Psoas muscle (tissue), 8 donors: ENCODE results near the gene SMIM13. TPM values are rescaled to one million over a fixed set of nuclear protein-coding genes. Genes with fewer than 3 reads are reported as not detected.

Experiments used
- ATAC-seq, 4 donors: fragments of 200-7000 bp; cut with Tn5 transposase; one replicate each; pipeline ENCODE4 v1.9.1; 2020; ENCODE audit warnings: moderate library complexity in 3 of 4, mild to moderate bottlenecking in 2 of 4
- DNase-seq, 2 donors: peaks; one replicate each; pipeline ENCODE4 v3.0.0-alpha.2; 2020
- H3K27ac ChIP-seq: fragments of 200-600 bp; one replicate; pipeline ENCODE4 v1.8.0; 2022
- H3K27me3 ChIP-seq, 3 donors: fragments of 200-600 bp in 1 of 3; one replicate each; pipeline versions ENCODE4 v1.6.1 to v1.8.0; 2013 to 2022; ENCODE audit warnings: low read length in 2 of 3, mild to moderate bottlenecking in 2 of 3, moderate library complexity in 1 of 3; ENCODE audit not compliant: insufficient read depth in 3 of 3
- H3K36me3 ChIP-seq, 2 donors: fragments of 200-600 bp in 1 of 2; one replicate each; pipeline versions ENCODE4 v1.6.1 to v1.8.0; 2013 to 2022; ENCODE audit warnings: low read depth in 1 of 2, mild to moderate bottlenecking in 1 of 2, moderate library complexity in 1 of 2; ENCODE audit not compliant: insufficient read depth in 1 of 2
- H3K4me1 ChIP-seq: fragments of 200-600 bp; one replicate; pipeline ENCODE4 v1.8.0; 2022
- H3K4me3 ChIP-seq: fragments of 200-600 bp; one replicate; pipeline ENCODE4 v1.8.0; 2022; ENCODE audit warnings: mild to moderate bottlenecking
- H3K9me3 ChIP-seq: fragments of 200-600 bp; one replicate; pipeline ENCODE4 v1.8.0; 2022
- CTCF ChIP-seq: fragments of 200-600 bp; IDR thresholded peaks from one replicate; pipeline ENCODE4 v1.8.0; 2022; ENCODE audit warnings: antibody characterized with exemption
- WGBS, 3 donors: extraction: QIAGEN DNeasy Blood & Tissue Kit; methylation state at CpG; one replicate each; pipeline versions ENCODE4 v1.1.6 to v1.1.7; 2013; 5-methylcytosine and 5-hydroxymethylcytosine counted together
- intact Hi-C, 2 donors: fragments of 100-400 bp; cut with DNase I; formaldehyde crosslinking; loops; one replicate each; pipeline versions ENCODE4 v1.11.0 to v1.14.2; 2022
- polyA plus RNA-seq, 3 donors: library from polyadenylated mRNA; stranded (reverse); fragments of 200-250 nt; gene quantifications; one replicate each; pipeline ENCODE4 v1.2.3, GENCODE V29; 2013
- total RNA-seq, 4 donors: library from RNA; stranded (reverse); fragmentation: NEBNext Ultra II Directional in 2 of 4; extraction: Animal tissue kit (Norgen Biotek cat#: 25700) in 2 of 4; gene quantifications; one replicate each; pipeline versions ENCODE4 v1.2.1 to v1.2.4, GENCODE V29; 2021 to 2023
- donor health status: healthy with polysubstance abuse.
- donor health status: DM: no; HTN: no; CAD: no; lungs with moderate emphysema.
- donor health status: Bipolar disorder and iron deficiency.
- donor health status: healthy.
- donor health status: DM: yes; HTN: yes; CAD: no.
- donor health status: DM: no; HTN: no; CAD: no.
- donor health status: DM: no; HTN: no; CAD: no.
- donor health status: DM: yes; HTN: yes; CAD: no.

SMIM13 gene
- total and polyA plus RNA-seq, 7 donors = 5.6 to 19.1 (median 10.5) TPM

DNA sequence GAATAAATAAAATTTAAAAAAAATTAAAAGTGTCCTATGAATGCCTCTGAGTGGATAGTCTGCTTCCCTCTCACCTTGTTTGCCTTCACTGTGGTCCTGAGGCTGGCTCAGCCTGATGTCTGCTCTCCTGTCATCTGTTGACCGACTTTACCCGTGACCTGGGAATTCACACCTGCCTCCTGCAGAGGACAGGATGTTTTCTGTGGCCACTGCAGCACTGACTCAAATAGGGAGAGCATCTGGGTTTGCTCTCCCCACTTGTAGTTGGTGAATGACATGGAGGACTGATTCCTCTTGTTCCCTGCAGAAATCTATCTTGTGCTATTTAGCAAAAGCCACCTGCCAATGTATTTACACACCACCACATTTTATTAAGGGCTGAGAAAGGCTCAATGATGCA lies 70.3 kb downstream of the SMIM13 start:
- whole genome bisulfite sequencing, 3 donors = 70 to 92% (median 84%) methylated on average over 2 of the region's 2 CpGs
- Histone ChIP-seq H3K27me3 (no peaks in the 10 kb centered on the region), H3K4me1 (no peaks in the 10 kb centered on the region), H3K4me3 (no peak overlapping the region), H3K9me3 (no peaks in the 10 kb centered on the region), H3K27ac (no peak overlapping the region), H3K36me3 (no peaks in the 10 kb centered on the region)
- intact Hi-C loops = no loop called here
- ATAC-seq (no peak), DNase-seq (no peak)
- TF ChIP-seq CTCF = no peak

GRCh38 chr6:11164717-11165646 lies 71.3 kb downstream of the SMIM13 start:
- H3K27me3 ChIP-seq = no peaks in the 10 kb centered on the region
- no peak overlapping the region for H3K4me3 ChIP-seq
- no peak for DNase-seq
- no peaks in the 10 kb centered on the region for H3K4me1 ChIP-seq
- H3K27ac ChIP-seq = no peak overlapping the region
- no peaks in the 10 kb centered on the region for H3K9me3 ChIP-seq
- WGBS, 3 donors = 87 to 89% (median 88%) methylated on average over 20 of the region's 20 CpGs
- no peak for TF ChIP-seq CTCF
- ATAC-seq = no peak
- intact Hi-C loops = no loop called here
- no peaks in the 10 kb centered on the region for H3K36me3 ChIP-seq

DNA sequence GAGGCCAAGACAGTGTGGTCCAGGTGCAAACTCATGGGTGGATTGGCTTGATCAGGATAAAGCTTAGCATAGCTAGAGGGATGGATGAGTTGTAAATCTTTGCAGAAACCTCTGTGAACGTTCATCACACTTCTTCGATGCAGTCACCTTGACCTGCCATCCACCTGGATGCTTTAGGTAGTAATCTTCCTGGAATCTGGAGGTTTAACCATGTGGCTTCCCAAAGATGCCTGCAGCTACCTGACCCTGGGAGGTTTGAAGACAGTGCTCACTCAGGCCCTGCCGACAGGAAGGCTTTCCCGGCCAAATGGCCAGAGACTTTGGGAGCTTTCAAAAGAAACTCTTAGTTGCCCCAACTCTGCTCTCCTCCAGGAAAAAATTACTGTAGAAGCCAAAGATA lies 73.3 kb downstream of the SMIM13 start:
- Histone ChIP-seq H3K36me3 (no peaks in the 10 kb centered on the region), H3K27ac (no peak overlapping the region), H3K9me3 (no peaks in the 10 kb centered on the region), H3K4me3 (no peak overlapping the region), H3K4me1 (no peaks in the 10 kb centered on the region), H3K27me3 (no peaks in the 10 kb centered on the region)
- TF ChIP-seq CTCF = no peak
- WGBS, 3 donors = 24 to 60% (median 37%) methylated on average over 4 of the region's 4 CpGs
- ATAC-seq (no peak), DNase-seq (no peak)
- intact Hi-C loops = no loop called here

GRCh38 chr6:11168091-11168635 lies 74.5 kb downstream of the SMIM13 start:
- intact Hi-C loops = no loop called here
- Histone ChIP-seq H3K4me3 (no peak overlapping the region), H3K36me3 (no peaks in the 10 kb centered on the region), H3K4me1 (no peaks in the 10 kb centered on the region), H3K27me3 (no peaks in the 10 kb centered on the region), H3K9me3 (no peaks in the 10 kb centered on the region), H3K27ac (no peak overlapping the region)
- TF ChIP-seq CTCF = no peak
- WGBS, 3 donors = 62 to 70% (median 65%) methylated on average over 7 of the region's 7 CpGs
- ATAC-seq (no peak), DNase-seq (no peak)
